Measurements from ENCODE around the gene USP21. TPM values are rescaled to one million over a fixed set of nuclear protein-coding genes. Genes with fewer than 3 reads are reported as not detected.

USP21 gene
- total and polyA plus RNA-seq, 4 experiments from 2014 or later: 15.5 to 63.6 (median 46.3) TPM

DNA sequence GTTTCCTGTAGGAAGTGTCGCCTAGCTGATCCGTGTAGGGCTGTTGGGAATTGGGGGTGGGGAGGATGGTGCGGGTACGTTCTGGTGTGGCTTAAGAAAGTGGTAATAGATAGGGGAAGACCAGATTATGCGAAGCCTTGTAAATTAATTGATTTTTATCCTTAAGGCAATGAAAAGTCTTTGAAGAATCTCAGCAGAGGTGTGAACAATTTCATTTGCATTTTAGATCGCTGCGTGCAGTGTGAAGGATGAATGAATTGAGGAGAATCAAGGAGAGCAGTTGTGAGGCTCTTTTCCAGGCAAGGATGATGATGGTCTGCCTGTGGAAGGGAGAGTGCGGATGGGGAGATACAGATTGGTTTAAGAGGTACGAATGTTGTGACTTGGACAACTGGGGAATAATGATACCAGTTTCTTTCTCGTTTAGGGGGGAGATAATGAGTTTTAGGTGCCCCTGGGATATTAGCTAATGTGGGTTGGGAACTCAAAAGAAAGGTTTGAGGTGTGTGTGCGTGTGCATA, 26.0 kb upstream of the USP21 start:
- Mint-ChIP-seq H3K4me1 (peaks cover 25 to 36% (median 34%) of the 10 kb centered on the region in 4 donors), H3K4me3 (no peak overlapping the region), H3K9me3 (no peaks in the 10 kb centered on the region), H3K36me3 (peaks cover 3 to 19% of the 10 kb centered on the region in 2 donors), H3K27ac (no peak overlapping the region), H3K27me3 (no peaks in the 10 kb centered on the region)
- H3K4me3 ChIP-seq (ENCODE audit: low read length in 2 of 2): peak overlapping the region; percentile 80 to 100
- H3K4me1 ChIP-seq (ENCODE audit: insufficient read depth, low read length): peaks cover 45% of the 10 kb centered on the region
- H3K36me3 ChIP-seq (ENCODE audit: insufficient read depth, low read length): peaks cover 14% of the 10 kb centered on the region
- H3K9me3 ChIP-seq (ENCODE audit: control insufficient read depth in 1 of 2, low read length in 2 of 2): no peaks in the 10 kb centered on the region
- H3K27ac ChIP-seq (ENCODE audit: low read depth, low read length): peak overlapping the region; percentile 95
- no peaks in the 10 kb centered on the region for H3K27me3 ChIP-seq (ENCODE audit: insufficient read depth, low read length)
- no peak for DNase-seq
- intact Hi-C loops (cut with micrococcal nuclease): no loop called here
- ChIA-PET POLR2A (ENCODE audit: partially characterized antibody) (interaction anchor here (0.7 to 6.4 kb wide), 31 partner anchors 7 to 338 kb away, joined by 3 to 47 read pairs (median 5); partner anchors contain the start of genes ARHGAP30, F11R, KLHDC9 and LY9), CTCF (ENCODE audit: partially characterized antibody) (interaction anchor here (0.6 to 2.3 kb wide), 11 partner anchors 10 to 179 kb away, joined by 3 to 8 read pairs (median 4); partner anchors contain the start of genes ARHGAP30, KLHDC9, PPOX and TOMM40L)

DNA sequence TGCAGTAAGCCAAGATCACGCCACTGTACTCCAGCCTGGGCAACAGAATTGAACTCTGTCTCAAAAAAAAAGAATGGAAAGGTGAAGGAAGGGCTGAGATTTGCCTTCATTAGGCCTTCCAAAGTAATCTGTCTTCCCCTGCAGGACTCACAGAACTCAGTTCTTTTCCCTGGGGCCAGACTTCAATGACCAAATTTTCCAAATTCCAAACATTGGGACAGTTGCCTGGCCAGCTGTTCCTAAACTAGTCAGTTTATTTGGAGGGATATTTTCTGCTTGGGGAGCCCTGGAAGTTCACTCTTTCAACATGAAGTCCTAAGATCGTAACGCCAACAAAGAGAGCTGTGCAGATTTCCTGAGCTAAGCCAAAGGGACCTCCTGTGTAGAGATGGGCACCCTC, 21.4 kb upstream of the USP21 start:
- Histone ChIP-seq H3K27ac (ENCODE audit: low read depth, low read length) (no peak overlapping the region), H3K36me3 (ENCODE audit: insufficient read depth, low read length) (no peaks in the 10 kb centered on the region), H3K27me3 (ENCODE audit: insufficient read depth, low read length) (no peaks in the 10 kb centered on the region), H3K4me1 (ENCODE audit: insufficient read depth, low read length) (peaks cover 7% of the 10 kb centered on the region), H3K9me3 (ENCODE audit: control insufficient read depth in 1 of 2, low read length in 2 of 2) (no peaks in the 10 kb centered on the region), H3K4me3 (ENCODE audit: low read length in 2 of 2) (no peak overlapping the region)
- Mint-ChIP-seq H3K27me3 (no peaks in the 10 kb centered on the region), H3K27ac (peak overlapping the region in 1 of 7 donors; percentile 37), H3K36me3 (no peaks in the 10 kb centered on the region), H3K9me3 (no peaks in the 10 kb centered on the region), H3K4me3 (no peak overlapping the region), H3K4me1 (peaks cover 0 to 4% (median 2%) of the 10 kb centered on the region in 4 donors)
- ChIA-PET POLR2A (ENCODE audit: partially characterized antibody) (interaction anchor here (2.1 kb wide), 1 partner anchor 16 kb away, joined by 9 read pairs; the partner anchor contains the start of gene UFC1), CTCF (ENCODE audit: partially characterized antibody) (interaction anchor here (1.0 to 7.9 kb wide), 11 partner anchors 14 to 186 kb away, joined by 3 to 68 read pairs (median 5); partner anchors contain the start of genes ARHGAP30, KLHDC9, PPOX and TOMM40L)
- DNase-seq: no peak
- intact Hi-C loops (cut with micrococcal nuclease): loop anchor here (5.0 kb wide), 1 partner anchor 96 kb away; no protein-coding TSS in a partner anchor

DNA sequence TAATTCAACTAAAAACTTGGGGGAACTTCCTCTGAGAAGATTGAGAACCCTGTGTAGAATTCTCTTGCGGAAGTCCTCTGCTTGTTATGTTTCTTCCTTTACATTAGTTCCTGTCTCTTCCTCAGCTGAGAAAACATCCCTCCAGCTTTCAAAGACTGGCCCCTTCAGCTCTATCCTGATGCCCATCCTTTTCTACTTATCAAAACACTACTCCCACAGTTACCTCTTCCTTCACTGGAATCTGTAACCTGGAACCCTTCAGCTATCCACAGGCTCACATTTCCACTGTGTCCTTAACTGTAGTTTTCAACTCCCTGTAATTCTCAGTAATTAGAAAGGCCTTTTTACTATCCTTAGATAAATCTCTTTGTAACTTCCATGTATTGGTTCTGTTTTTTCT, 20.9 kb upstream of the USP21 start:
- Mint-ChIP-seq H3K27me3 (no peaks in the 10 kb centered on the region), H3K9me3 (no peaks in the 10 kb centered on the region), H3K27ac (peak overlapping the region in 4 of 7 donors; percentile 18 to 73 (median 50)), H3K36me3 (no peaks in the 10 kb centered on the region), H3K4me1 (peaks cover 0 to 4% (median 2%) of the 10 kb centered on the region in 4 donors), H3K4me3 (no peak overlapping the region)
- DNase-seq: no peak
- no peak overlapping the region for H3K4me3 ChIP-seq (ENCODE audit: low read length in 2 of 2)
- H3K27me3 ChIP-seq (ENCODE audit: insufficient read depth, low read length): no peaks in the 10 kb centered on the region
- intact Hi-C loops (cut with micrococcal nuclease): loop anchor here (5.0 kb wide), 1 partner anchor 96 kb away; no protein-coding TSS in a partner anchor
- ChIA-PET POLR2A (ENCODE audit: partially characterized antibody) (interaction anchor here (0.8 to 2.1 kb wide), 2 partner anchors 15 kb away, joined by 3 to 9 read pairs; partner anchors contain the start of gene UFC1), CTCF (ENCODE audit: partially characterized antibody) (interaction anchor here (0.9 to 7.9 kb wide), 13 partner anchors 9 to 187 kb away, joined by 3 to 68 read pairs (median 4); partner anchors contain the start of genes ARHGAP30, KLHDC9 and TOMM40L)
- H3K9me3 ChIP-seq (ENCODE audit: control insufficient read depth in 1 of 2, low read length in 2 of 2): no peaks in the 10 kb centered on the region
- peaks cover 5% of the 10 kb centered on the region for H3K4me1 ChIP-seq (ENCODE audit: insufficient read depth, low read length)
- no peak overlapping the region for H3K27ac ChIP-seq (ENCODE audit: low read depth, low read length)
- no peaks in the 10 kb centered on the region for H3K36me3 ChIP-seq (ENCODE audit: insufficient read depth, low read length)

DNA sequence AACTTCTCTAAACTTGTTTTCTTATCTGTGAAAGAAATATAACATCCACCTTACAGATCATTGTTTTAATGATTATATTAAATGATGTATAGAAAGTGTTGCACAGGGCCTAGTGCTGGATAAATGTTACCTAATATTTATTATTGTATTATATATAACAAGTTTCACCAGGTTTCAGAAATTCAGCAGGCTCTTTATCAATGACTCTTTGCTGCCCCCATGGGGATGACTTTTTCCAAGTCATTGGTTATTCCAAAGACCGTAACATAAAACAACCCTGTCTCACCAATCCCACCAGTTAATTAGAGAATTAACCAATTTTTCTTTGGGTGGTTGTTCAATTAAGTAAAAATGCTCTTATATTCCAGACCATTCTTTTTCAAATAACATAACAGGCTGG, 19.5 kb upstream of the USP21 start:
- Mint-ChIP-seq H3K27me3 (no peaks in the 10 kb centered on the region), H3K36me3 (no peaks in the 10 kb centered on the region), H3K9me3 (no peaks in the 10 kb centered on the region), H3K27ac (no peak overlapping the region), H3K4me1 (peaks cover 0 to 4% (median 2%) of the 10 kb centered on the region in 4 donors), H3K4me3 (no peak overlapping the region)
- POLR2A ChIA-PET (ENCODE audit: partially characterized antibody): interaction anchor here (0.9 to 1.9 kb wide), 2 partner anchors 7 to 70 kb away, joined by 3 to 5 read pairs; partner anchors contain the start of genes ARHGAP30 and DEDD
- DNase-seq: peak; percentile 41 to 54 (median 51)
- intact Hi-C loops (cut with micrococcal nuclease): loop anchor here (1.0 to 5.0 kb wide), 2 partner anchors 97 to 142 kb away; no protein-coding TSS in a partner anchor
- no peaks in the 10 kb centered on the region for H3K9me3 ChIP-seq (ENCODE audit: control insufficient read depth in 1 of 2, low read length in 2 of 2)
- H3K4me3 ChIP-seq (ENCODE audit: low read length in 2 of 2): no peak overlapping the region
- no peaks in the 10 kb centered on the region for H3K36me3 ChIP-seq (ENCODE audit: insufficient read depth, low read length)
- H3K27ac ChIP-seq (ENCODE audit: low read depth, low read length): no peak overlapping the region
- H3K4me1 ChIP-seq (ENCODE audit: insufficient read depth, low read length): no peaks in the 10 kb centered on the region
- CTCF ChIA-PET (ENCODE audit: partially characterized antibody): interaction anchor here (1.3 to 7.9 kb wide), 10 partner anchors 9 to 188 kb away, joined by 4 to 68 read pairs (median 7); partner anchors contain the start of genes KLHDC9, NIT1, PFDN2 and PPOX
- no peaks in the 10 kb centered on the region for H3K27me3 ChIP-seq (ENCODE audit: insufficient read depth, low read length)

DNA sequence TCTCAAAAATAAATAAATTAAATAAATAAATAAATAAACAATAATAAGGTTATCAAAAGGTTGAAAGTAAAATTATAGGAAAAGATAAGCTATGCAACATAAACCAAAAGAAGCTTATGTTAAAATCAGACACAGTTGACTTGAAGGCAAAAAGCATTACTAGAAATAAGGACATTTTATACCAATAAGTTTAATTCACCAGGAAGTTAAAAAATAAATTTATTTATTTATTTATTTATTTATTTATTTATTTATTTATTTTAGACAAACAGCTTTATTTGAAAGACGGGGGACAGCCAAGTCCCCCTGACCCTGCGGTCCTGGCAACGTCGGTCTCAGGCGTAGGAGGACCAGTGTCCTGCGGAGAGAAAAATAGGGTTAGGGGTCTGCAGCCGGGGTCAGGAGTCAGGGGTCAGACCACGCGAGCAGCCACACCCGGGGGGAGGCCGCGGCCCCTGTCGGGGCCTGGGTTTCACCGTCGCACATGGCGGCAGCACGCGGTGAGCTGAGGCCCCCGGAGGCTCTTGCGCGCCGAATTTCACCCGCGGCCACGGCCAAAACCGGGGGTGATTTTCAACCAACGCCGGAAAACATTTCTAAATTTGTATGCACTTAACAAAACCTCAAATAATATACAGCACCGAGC, 18.4 kb upstream of the USP21 start:
- H3K9me3 Mint-ChIP-seq: no peaks in the 10 kb centered on the region
- no peaks in the 10 kb centered on the region for H3K36me3 ChIP-seq (ENCODE audit: insufficient read depth, low read length)
- no peaks in the 10 kb centered on the region for H3K27me3 Mint-ChIP-seq
- intact Hi-C loops (cut with micrococcal nuclease): loop anchor here (1.0 kb wide), 1 partner anchor 144 kb away; no protein-coding TSS in a partner anchor
- POLR2A ChIA-PET (ENCODE audit: partially characterized antibody): interaction anchor here (1.9 kb wide), 1 partner anchor 8 kb away, joined by 5 read pairs; the partner anchor contains the start of gene DEDD
- no peak overlapping the region for H3K27ac Mint-ChIP-seq
- H3K36me3 Mint-ChIP-seq: no peaks in the 10 kb centered on the region
- H3K4me1 ChIP-seq (ENCODE audit: insufficient read depth, low read length): no peaks in the 10 kb centered on the region
- H3K4me1 Mint-ChIP-seq: peaks cover 0 to 3% (median under 1%) of the 10 kb centered on the region in 4 donors
- no peaks in the 10 kb centered on the region for H3K9me3 ChIP-seq (ENCODE audit: control insufficient read depth in 1 of 2, low read length in 2 of 2)
- CTCF ChIA-PET (ENCODE audit: partially characterized antibody): interaction anchor here (0.6 to 7.9 kb wide), 18 partner anchors 8 to 306 kb away, joined by 3 to 68 read pairs (median 4); partner anchors contain the start of genes KLHDC9, NIT1, PFDN2 and PPOX
- H3K4me3 ChIP-seq (ENCODE audit: low read length in 2 of 2): no peak overlapping the region
- H3K4me3 Mint-ChIP-seq: no peak overlapping the region
- H3K27ac ChIP-seq (ENCODE audit: low read depth, low read length): no peak overlapping the region
- H3K27me3 ChIP-seq (ENCODE audit: insufficient read depth, low read length): no peaks in the 10 kb centered on the region
- no peak for DNase-seq

DNA sequence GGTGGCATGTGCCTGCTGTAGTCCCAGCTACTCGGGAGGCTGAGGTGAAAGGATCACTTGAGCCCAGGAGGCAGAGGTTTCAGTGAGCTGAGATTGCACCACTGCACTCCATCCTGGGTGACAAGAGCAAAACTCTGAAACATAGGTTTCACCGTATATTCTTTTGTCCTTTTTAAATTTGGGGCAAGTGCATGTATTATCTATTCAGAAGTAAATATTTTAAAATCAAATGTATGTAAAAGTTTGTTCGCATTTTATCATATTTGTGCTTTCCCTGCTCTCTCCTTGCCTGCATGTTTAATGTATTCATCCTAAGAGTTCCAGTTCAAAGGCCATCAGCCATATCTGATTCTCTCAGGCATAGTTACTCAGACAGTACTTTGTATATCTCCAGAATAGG, 13.5 kb upstream of the USP21 start:
- H3K27me3 ChIP-seq (ENCODE audit: insufficient read depth, low read length): no peaks in the 10 kb centered on the region
- Mint-ChIP-seq H3K9me3 (no peaks in the 10 kb centered on the region), H3K27me3 (no peaks in the 10 kb centered on the region), H3K36me3 (no peaks in the 10 kb centered on the region), H3K4me1 (no peaks in the 10 kb centered on the region), H3K27ac (no peak overlapping the region), H3K4me3 (no peak overlapping the region)
- intact Hi-C loops (cut with micrococcal nuclease): no loop called here
- no peaks in the 10 kb centered on the region for H3K9me3 ChIP-seq (ENCODE audit: control insufficient read depth in 1 of 2, low read length in 2 of 2)
- ChIA-PET CTCF (ENCODE audit: partially characterized antibody) (interaction anchor here (0.7 to 1.0 kb wide), 2 partner anchors 15 to 17 kb away, joined by 4 read pairs; no protein-coding TSS in a partner anchor), POLR2A (ENCODE audit: partially characterized antibody) (interaction anchor here (0.6 kb wide), 1 partner anchor 9 kb away, joined by 3 read pairs; no protein-coding TSS in a partner anchor)
- no peak overlapping the region for H3K4me3 ChIP-seq (ENCODE audit: low read length in 2 of 2)
- DNase-seq: no peak
- H3K27ac ChIP-seq (ENCODE audit: low read depth, low read length): no peak overlapping the region
- no peaks in the 10 kb centered on the region for H3K36me3 ChIP-seq (ENCODE audit: insufficient read depth, low read length)
- no peaks in the 10 kb centered on the region for H3K4me1 ChIP-seq (ENCODE audit: insufficient read depth, low read length)
